Sigmoid colon (tissue), 7 donors: ENCODE results near the gene NT5DC4. TPM values are rescaled to one million over a fixed set of nuclear protein-coding genes. Genes with fewer than 3 reads are reported as not detected.

Source experiments
- DNase-seq: peaks from one replicate; pipeline ENCODE4 v3.0.0-alpha.2; 2019
- H3K27ac ChIP-seq, 4 donors: fragments of 200-600 bp; sonication (generic); one replicate each; pipeline ENCODE4 v1.5.1; 2016 to 2019; ENCODE audit warnings: mild to moderate bottlenecking in 1 of 4
- H3K27me3 ChIP-seq, 3 donors: fragments of 200-600 bp; sonication (generic); one replicate each; pipeline ENCODE4 v1.5.1; 2019; ENCODE audit warnings: mild to moderate bottlenecking in 1 of 3
- H3K36me3 ChIP-seq, 4 donors: fragments of 200-600 bp; sonication (generic); one replicate each; pipeline ENCODE4 v1.5.1; 2016 to 2019
- H3K4me1 ChIP-seq, 4 donors: fragments of 200-600 bp; sonication (generic); one replicate each; pipeline ENCODE4 v1.5.1; 2017 to 2019
- H3K4me3 ChIP-seq, 4 donors: fragments of 200-600 bp; sonication (generic); one replicate each; pipeline ENCODE4 v1.5.1; 2017 to 2019; ENCODE audit warnings: mild to moderate bottlenecking in 2 of 4, moderate library complexity in 1 of 4
- H3K9me3 ChIP-seq, 4 donors: fragments of 200-600 bp in 3 of 4; sonication (generic) in 3 of 4; one replicate each; pipeline versions ENCODE4 v1.5.1 to v1.6.1; 2013 to 2019
- EP300 ChIP-seq, 4 donors: sonication (generic); formaldehyde crosslinking; IDR thresholded peaks; one replicate each; pipeline ENCODE4 v1.6.1; 2017; ENCODE audit warnings: antibody characterized with exemption in 4 of 4
- POLR2A ChIP-seq, 2 donors: fragments of 450-650 bp; IDR thresholded peaks; one replicate each; pipeline ENCODE4 v1.6.1; 2016; ENCODE audit warnings: antibody characterized with exemption in 2 of 2, mild to moderate bottlenecking in 2 of 2, moderate library complexity in 2 of 2
- POLR2AphosphoS5 ChIP-seq, 4 donors: sonication (generic); formaldehyde crosslinking; IDR thresholded peaks; one replicate each; pipeline ENCODE4 v1.6.1; 2017; ENCODE audit warnings: antibody characterized with exemption in 4 of 4
- WGBS, 2 donors: extraction: QIAGEN DNeasy Blood & Tissue Kit; methylation state at CpG; one replicate each; pipeline ENCODE4 v1.1.7; 2013; 5-methylcytosine and 5-hydroxymethylcytosine counted together
- intact Hi-C: fragments of 100-400 bp; cut with DNase I; formaldehyde crosslinking; loops from one replicate; pipeline ENCODE4 v1.15.1; 2023
- polyA plus RNA-seq, 3 donors: library from polyadenylated mRNA; stranded (reverse); fragments of 200-250 nt; gene quantifications; one replicate each; pipeline ENCODE4 v1.2.3, GENCODE V29; 2013
- total RNA-seq, 4 donors: library from RNA; depleted of rRNA; stranded (reverse); fragments of >200 nt; gene quantifications; one replicate each; pipeline ENCODE4 v1.1.0, GENCODE V29; 2016
- TF ChIP-seq, protein P1 (sequence below), 4 experiments: fragments of 450-650 bp in 3 of 4; fragments of 200-600 bp in 1 of 4; IDR thresholded peaks; one replicate each; pipeline ENCODE4 v1.5.1; 2016 to 2019; ENCODE audit warnings: antibody characterized with exemption in 4 of 4, mild to moderate bottlenecking in 3 of 4, moderate library complexity in 2 of 4
- donor health status: healthy with polysubstance abuse.
- donor health status: Bipolar disorder and iron deficiency.
- donor health status: healthy.

NT5DC4 gene
- total and polyA plus RNA-seq, 7 donors = 0.89 TPM; not detected in 6

DNA sequence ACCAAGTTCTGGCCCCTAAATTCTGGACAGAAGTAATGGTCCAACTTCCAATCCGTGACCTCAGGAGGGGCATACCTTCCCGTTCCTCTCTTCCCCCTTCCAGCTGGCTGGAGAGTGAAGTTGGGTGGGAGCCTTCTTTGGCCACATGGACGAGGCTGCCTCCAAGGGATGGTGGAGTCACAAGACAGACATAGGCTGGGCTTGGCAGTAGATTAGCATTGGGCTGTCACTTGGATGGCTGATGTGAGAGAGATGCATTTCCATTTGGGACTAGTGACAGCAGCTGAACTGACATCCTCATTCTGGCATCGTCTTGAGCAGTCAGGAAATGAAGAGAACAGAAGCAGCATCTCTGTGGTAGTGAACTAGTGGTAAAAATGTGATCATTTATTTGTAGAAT lies 12.6 kb downstream of the NT5DC4 start:
- no peak overlapping the region for H3K27ac ChIP-seq
- H3K27me3 ChIP-seq = no peaks in the 10 kb centered on the region
- intact Hi-C loops = no loop called here
- H3K9me3 ChIP-seq = no peaks in the 10 kb centered on the region
- no peaks in the 10 kb centered on the region for H3K4me1 ChIP-seq
- H3K36me3 ChIP-seq = no peaks in the 10 kb centered on the region
- WGBS, 2 donors = 25 to 56% methylated on average over 4 of the region's 4 CpGs
- TF ChIP-seq, protein P1, sequence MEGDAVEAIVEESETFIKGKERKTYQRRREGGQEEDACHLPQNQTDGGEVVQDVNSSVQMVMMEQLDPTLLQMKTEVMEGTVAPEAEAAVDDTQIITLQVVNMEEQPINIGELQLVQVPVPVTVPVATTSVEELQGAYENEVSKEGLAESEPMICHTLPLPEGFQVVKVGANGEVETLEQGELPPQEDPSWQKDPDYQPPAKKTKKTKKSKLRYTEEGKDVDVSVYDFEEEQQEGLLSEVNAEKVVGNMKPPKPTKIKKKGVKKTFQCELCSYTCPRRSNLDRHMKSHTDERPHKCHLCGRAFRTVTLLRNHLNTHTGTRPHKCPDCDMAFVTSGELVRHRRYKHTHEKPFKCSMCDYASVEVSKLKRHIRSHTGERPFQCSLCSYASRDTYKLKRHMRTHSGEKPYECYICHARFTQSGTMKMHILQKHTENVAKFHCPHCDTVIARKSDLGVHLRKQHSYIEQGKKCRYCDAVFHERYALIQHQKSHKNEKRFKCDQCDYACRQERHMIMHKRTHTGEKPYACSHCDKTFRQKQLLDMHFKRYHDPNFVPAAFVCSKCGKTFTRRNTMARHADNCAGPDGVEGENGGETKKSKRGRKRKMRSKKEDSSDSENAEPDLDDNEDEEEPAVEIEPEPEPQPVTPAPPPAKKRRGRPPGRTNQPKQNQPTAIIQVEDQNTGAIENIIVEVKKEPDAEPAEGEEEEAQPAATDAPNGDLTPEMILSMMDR (IDR thresholded peaks at IDR 0.05) = no peak
- no peak for TF ChIP-seq POLR2AphosphoS5 (IDR thresholded peaks at IDR 0.05)
- no peak for TF ChIP-seq EP300 (IDR thresholded peaks at IDR 0.05)
- TF ChIP-seq POLR2A (IDR thresholded peaks at IDR 0.05) = no peak
- no peak for DNase-seq
- no peak overlapping the region for H3K4me3 ChIP-seq

DNA sequence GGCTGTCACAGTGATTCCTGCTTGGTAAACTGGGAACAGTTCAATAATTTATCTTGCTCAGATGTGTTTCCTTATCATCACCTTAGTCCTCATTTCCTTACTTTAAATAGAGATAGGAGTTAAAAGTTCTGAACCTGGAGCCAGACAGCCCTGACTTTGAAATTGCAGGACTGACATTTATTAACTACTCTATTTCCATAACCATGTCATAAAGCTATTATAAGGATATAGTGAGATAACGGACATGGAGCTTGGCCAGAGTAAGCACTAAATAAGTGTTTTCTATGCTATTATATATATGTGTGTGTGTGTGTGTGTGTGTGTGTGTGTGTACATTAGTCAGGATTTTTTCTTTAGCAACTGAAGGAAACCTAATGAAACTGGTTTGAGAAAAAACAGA lies 13.1 kb downstream of the NT5DC4 start:
- Histone ChIP-seq H3K36me3 (no peaks in the 10 kb centered on the region), H3K27ac (no peak overlapping the region), H3K4me3 (no peak overlapping the region), H3K9me3 (no peaks in the 10 kb centered on the region), H3K4me1 (no peaks in the 10 kb centered on the region), H3K27me3 (no peaks in the 10 kb centered on the region)
- intact Hi-C loops = no loop called here
- WGBS, 2 donors = 16 to 63% methylated on average over 1 of the region's 1 CpG
- TF ChIP-seq EP300 (IDR thresholded peaks at IDR 0.05) (no peak), POLR2A (IDR thresholded peaks at IDR 0.05) (no peak), POLR2AphosphoS5 (IDR thresholded peaks at IDR 0.05) (no peak)
- TF ChIP-seq, protein P1 (IDR thresholded peaks at IDR 0.05) = no peak
- DNase-seq = no peak

DNA sequence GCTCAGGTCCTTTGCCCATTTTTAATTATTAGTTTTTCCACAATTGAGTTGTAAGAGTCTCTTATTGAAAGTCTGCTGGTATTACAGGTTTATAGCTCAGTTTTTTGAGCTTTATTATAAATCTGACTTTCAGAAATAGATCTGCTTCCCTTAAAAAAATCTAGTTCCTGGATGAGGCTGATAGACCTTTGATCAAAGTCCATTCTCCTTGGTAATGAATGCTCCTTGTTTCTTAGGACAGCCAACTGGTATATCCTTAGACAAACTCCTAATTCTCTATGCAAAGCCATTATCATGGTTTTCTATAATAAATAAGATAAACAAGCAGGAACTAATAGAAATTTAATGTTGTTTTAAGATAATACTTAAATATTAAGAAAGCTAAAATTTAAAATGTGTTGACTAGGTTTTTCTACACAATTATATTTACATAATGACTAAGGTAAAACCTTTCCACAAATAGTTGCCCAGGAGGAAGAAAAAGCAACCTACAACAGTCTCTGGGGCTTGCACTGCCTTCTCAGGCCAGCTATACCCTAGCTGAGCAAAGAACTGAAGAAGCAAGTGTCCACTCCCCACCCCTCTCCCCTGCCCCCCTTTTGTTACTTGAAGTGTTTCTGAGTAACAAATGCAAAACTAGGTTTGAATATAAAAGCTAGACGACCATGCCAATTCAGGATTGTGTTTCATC lies 16.9 kb downstream of the NT5DC4 start:
- intact Hi-C loops = no loop called here
- DNase-seq = no peak
- Histone ChIP-seq H3K9me3 (no peaks in the 10 kb centered on the region), H3K27ac (no peak overlapping the region), H3K27me3 (no peaks in the 10 kb centered on the region), H3K4me3 (no peak overlapping the region), H3K36me3 (no peaks in the 10 kb centered on the region), H3K4me1 (no peaks in the 10 kb centered on the region)
- WGBS, 2 donors = 45 to 66% methylated on average over 1 of the region's 1 CpG
- TF ChIP-seq, protein P1 (IDR thresholded peaks at IDR 0.05) = no peak
- TF ChIP-seq POLR2A (IDR thresholded peaks at IDR 0.05) (no peak), POLR2AphosphoS5 (IDR thresholded peaks at IDR 0.05) (no peak), EP300 (IDR thresholded peaks at IDR 0.05) (no peak)

- intact Hi-C loops = no loop called here
Measured at GRCh38 chr2:112740527-112740926, 19.7 kb downstream of the NT5DC4 start.

More at GRCh38 chr2:112740527-112740926, 19.7 kb downstream of the NT5DC4 start:
- Histone ChIP-seq H3K4me3 (no peak overlapping the region), H3K27ac (no peak overlapping the region), H3K27me3 (no peaks in the 10 kb centered on the region), H3K9me3 (no peaks in the 10 kb centered on the region), H3K4me1 (no peaks in the 10 kb centered on the region), H3K36me3 (no peaks in the 10 kb centered on the region)
- no peak for DNase-seq
- 88 to 94% methylated on average over 7 of the region's 7 CpGs for WGBS, 2 donors
- TF ChIP-seq EP300 (IDR thresholded peaks at IDR 0.05) = no peak
- TF ChIP-seq POLR2AphosphoS5 (IDR thresholded peaks at IDR 0.05) = no peak
- TF ChIP-seq, protein P1 (IDR thresholded peaks at IDR 0.05) = no peak
- TF ChIP-seq POLR2A (IDR thresholded peaks at IDR 0.05) = no peak
